Fibroblast of skin of right biceps (primary cell): ENCODE measurements around the gene EEF1AKMT3.

ENCODE experiments used
- DNase-seq: peaks from one replicate; pipeline ENCODE4 v3.0.0-alpha.2; 2013

EEF1AKMT3 gene

DNA sequence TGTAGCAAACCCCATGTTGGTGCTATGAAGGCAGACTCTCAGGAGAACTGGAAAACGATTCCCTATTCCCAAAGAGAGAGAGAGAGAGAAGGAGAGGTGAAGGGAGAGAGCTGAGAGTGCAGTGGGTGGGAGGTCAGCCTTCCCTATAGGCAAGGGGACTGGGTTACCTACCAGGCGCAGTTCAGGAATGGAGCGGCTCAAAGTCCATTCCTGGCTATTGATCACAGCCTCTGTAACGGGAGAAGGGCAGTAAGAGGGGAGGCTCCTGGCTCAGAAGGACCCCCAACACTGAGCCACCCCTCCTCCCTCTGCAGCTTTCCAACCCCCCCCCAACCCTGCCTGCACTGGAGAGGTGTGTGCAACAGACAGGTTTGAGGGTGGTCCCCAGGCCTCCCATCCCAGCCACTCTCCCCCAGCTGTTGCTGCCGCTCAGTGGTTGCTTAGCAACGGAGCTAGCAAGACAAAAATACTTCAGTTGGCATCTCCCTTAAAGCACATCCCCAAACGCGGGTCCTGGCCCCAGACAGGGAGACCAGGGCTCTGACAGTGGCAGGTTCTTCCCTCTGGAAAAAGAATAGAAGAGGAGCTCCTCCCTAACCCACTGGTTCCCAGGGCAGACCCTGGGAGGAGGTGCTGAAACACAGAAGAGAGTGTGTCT is 37.1 kb upstream of the EEF1AKMT3 start:
- DNase-seq = no peak

GRCh38 chr12:57735952-57736740 is 36.3 kb upstream of the EEF1AKMT3 start:
- DNase-seq = peak; percentile 30

GRCh38 chr12:57736741-57737466 is 35.5 kb upstream of the EEF1AKMT3 start:
- DNase-seq = no peak

- no peak for DNase-seq
Observed at GRCh38 chr12:57737467-57738460, 34.6 kb upstream of the EEF1AKMT3 start.

DNA sequence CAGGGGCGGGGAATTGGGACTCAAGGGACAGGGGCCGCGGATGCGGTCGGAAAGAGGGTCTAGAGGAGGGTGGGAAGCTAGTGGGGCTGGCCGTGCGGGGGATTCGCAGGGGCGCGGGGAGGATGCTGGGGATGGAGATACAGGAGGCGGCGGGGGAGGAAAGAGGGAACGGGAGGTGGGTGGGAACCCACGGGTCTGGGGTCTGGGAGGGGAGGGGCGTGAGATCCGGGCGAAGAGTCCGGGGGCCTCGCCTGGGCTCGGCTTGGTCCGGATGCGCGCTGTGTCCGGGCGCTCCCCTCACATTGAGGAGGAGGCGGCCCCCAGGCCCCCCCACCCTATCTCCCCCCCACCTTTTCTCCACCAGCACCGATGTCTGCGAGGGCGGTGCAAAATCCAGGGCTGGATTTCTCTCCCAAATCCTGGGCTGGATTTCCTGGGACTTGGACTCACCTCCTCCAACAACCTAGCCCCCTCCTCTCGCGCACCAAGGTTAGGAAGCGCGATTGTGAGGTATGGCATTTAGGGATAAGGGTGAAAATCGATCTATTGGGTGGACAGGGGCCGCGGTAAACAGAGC is 33.7 kb upstream of the EEF1AKMT3 start, which contains the start of gene AGAP2:
TSS of gene AGAP2 (minus strand) at position 82 of the 577 bp plus-strand sequence. CDS start 496 bp downstream, outside the sequence.
- DNase-seq = peak; percentile 33

DNA sequence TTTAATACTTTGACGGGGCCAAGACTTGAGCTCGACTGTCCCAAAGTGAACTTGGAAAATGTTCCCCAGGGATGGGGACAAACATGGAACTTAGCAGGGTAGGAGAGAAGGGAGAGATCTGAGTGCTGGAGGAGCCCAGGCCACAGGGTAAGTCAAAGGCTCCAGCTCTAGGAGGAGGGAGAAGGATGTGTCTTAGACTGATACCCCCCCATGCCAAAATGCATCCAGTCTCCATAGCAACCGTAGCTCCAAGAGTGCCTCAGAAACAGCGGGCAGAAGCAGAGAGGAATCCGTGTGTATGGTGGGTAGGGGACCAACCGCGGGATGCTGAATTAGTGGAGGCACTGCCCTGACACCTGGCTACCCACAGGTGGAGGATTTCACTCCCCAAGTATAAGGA is 33.0 kb upstream of the EEF1AKMT3 start:
- no peak for DNase-seq

DNA sequence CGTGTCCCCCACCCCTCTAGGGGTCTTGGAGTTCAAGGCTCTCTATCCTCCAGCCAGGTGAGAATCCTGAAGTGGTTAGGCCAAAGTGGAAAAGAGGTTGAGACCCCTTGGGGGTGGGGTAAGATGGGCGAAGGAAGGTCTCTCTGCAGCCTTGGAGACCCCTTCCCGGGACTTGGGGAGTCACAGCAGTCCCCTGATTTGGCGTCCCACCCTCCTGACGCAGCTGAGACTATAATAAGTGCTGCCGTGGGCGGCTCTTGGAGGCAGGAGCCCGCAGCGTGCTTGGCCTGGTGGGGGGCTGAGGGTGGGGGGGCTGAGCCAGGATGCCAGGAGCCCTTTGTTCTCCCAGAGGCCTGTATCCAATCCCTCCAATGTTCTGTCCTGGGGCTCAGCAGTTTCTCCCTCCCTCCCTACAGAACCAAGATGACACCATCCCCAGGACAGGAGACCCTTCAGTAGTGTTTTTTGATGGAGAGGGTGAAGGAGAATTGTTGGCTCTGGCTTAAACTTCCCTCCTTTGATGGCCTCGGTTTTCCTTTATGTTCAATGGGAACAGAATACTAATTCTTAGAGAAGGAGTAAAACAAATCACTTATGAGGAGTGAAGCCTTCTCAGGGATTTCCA is 32.4 kb upstream of the EEF1AKMT3 start:
- no peak for DNase-seq

GRCh38 chr12:57740656-57741412 is 31.6 kb upstream of the EEF1AKMT3 start:
- no peak for DNase-seq

- DNase-seq = no peak
Observed at GRCh38 chr12:57741413-57741789, 31.0 kb upstream of the EEF1AKMT3 start.

GRCh38 chr12:57741844-57742738 is 30.3 kb upstream of the EEF1AKMT3 start:
- DNase-seq = no peak

GRCh38 chr12:57743769-57744168 is 28.6 kb upstream of the EEF1AKMT3 start:
- no peak for DNase-seq

GRCh38 chr12:57744194-57744776 is 28.1 kb upstream of the EEF1AKMT3 start:
- peak; percentile 86 for DNase-seq

GRCh38 chr12:57744777-57745484 is 27.5 kb upstream of the EEF1AKMT3 start, which contains the start of gene TSPAN31:
Gene TSPAN31 (plus strand): TSS chr12:57745039. CDS start chr12:57745155, 116 bp downstream.
- DNase-seq = peak; percentile 99

GRCh38 chr12:57745485-57745881 is 26.9 kb upstream of the EEF1AKMT3 start:
- no peak for DNase-seq

- no peak for DNase-seq
Observed at GRCh38 chr12:57746025-57746424, 26.4 kb upstream of the EEF1AKMT3 start.

DNA sequence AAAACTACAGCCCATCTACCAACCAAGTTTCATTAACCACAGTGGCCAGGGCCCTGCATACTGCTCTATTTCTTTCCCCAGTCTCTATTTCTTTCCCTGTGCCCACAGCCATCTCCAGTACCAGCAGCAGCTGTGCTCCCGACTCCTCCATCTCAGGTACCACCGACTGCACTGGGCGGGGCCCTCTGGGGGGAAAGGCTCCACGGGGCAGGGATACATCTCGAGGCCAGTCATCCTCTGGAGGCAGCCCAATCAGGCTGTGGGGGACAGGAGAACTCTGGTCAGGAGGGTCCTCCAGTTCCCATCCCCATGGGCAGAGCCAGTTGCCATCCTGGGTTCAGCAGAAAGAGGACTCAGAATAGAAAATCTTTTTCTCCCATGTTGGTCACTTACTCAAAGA is 23.4 kb upstream of the EEF1AKMT3 start:
- DNase-seq = no peak

DNA sequence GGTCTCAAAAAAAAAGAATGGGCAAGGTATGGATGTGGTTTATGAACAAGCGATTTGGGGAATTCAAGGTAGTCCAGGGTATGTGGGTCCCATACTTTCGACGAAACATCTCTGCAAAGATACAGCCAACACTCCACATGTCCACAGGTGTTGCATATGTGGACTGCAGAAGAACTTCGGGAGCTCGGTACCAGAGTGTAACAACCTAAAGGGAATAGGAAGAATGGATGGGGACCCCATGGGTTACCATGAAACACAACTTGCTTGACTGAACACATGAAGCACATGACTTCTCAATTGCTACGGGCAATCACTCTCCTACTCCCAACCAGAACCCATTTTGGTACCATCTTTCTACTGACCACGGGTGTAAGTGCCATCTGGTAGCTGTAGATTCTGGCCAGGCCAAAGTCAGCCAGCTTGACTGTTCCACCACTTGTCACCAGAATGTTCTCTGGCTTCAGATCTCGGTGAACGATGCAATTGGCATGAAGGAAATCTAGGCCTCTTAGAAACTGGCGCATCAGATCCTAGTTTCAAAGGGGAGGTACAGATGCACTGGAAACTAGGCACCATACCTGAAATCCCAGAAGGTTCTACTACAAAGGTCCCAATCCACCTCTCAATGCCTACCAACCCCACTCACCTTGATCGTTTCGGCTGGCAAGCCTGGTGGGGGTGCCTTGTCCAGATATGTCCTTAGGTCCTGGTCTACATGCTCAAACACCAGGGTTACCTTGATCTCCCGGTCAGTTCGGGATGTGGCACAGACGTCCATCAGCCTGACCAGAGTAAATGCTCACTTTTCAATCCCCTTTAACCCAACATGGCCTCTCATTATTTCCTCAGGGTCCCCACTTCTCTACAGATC is 21.6 kb upstream of the EEF1AKMT3 start:
- DNase-seq = no peak

- no peak for DNase-seq
Observed at GRCh38 chr12:57751432-57751787, 21.0 kb upstream of the EEF1AKMT3 start.
